D721Med (cell line): Measurements from ENCODE around the gene KCTD21.

ENCODE experiments used
- DNase-seq: peaks from one replicate; pipeline ENCODE4 v3.0.0; 2011; ENCODE audit warnings: low spot score; ENCODE audit not compliant: insufficient read length
- FAIRE-seq: peaks from 2 replicates; lab custom pipeline; 2011; peaks lifted over from hg19 to GRCh38; lab: Jason Lieb, UNC
- TF ChIP-seq, protein P1 (sequence below): IDR thresholded peaks from 2 replicates; pipeline ENCODE4 v1.5.1; 2012; ENCODE audit warnings: mild to moderate bottlenecking, control low read depth; ENCODE audit not compliant: insufficient read depth; ENCODE audit errors: missing control alignments

KCTD21 gene

DNA sequence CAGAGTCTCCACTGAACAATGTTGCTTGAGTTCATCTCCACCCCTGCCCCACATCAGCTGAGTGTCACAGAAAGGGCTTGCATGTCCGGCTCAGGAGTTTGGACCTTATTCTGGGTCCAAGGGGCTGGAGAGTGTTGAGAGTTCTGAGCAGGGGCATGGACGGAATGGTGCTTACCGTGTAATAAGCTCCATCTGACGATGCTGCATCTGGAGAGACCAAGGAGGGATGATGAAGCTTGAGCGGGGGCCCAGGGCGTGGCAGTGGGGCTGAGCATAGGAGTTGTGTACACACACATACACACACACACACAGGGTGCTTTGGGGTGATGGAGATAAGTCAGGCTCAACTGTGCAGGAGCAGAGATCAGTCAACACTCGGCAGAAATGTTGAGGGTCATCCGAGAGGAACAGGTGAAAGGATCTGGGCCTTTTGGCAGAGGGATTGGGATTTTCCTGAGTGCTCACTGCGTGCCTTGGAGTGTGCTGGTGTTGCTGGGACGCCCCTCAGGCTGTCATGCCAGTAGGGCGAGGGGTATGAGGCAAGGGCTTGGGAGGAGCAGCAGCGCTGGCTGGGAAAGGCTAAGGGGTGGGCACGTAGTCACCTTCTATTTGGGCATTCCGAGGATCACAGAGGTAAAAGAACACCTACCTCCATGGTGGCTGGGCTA, 2.6 kb upstream of the KCTD21 start:
- DNase-seq = no peak

DNA sequence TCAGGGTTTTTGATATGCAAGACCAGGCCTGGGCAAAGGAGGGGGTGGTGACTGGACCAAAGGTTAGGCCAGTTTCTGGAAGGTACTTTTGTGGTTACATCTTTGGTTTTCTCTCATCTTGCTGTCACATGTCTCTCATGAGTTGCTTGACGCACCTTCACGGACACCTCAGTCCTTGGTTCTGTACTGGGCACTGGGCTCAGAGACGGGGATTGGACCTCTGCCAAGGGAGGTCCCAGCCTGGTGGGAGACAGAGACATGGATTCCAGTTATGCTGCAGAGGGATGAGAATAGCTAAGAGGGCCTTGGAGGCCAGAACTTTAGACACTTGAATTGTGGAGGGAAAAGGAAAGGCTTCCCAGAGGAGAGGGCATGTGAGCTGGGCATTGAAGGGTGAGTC, 1.9 kb upstream of the KCTD21 start:
- FAIRE-seq (no peak), DNase-seq (no peak)
- TF ChIP-seq, protein P1, sequence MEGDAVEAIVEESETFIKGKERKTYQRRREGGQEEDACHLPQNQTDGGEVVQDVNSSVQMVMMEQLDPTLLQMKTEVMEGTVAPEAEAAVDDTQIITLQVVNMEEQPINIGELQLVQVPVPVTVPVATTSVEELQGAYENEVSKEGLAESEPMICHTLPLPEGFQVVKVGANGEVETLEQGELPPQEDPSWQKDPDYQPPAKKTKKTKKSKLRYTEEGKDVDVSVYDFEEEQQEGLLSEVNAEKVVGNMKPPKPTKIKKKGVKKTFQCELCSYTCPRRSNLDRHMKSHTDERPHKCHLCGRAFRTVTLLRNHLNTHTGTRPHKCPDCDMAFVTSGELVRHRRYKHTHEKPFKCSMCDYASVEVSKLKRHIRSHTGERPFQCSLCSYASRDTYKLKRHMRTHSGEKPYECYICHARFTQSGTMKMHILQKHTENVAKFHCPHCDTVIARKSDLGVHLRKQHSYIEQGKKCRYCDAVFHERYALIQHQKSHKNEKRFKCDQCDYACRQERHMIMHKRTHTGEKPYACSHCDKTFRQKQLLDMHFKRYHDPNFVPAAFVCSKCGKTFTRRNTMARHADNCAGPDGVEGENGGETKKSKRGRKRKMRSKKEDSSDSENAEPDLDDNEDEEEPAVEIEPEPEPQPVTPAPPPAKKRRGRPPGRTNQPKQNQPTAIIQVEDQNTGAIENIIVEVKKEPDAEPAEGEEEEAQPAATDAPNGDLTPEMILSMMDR = no peak

More for the DNA sequence above, 2.6 kb upstream of the KCTD21 start:
- TF ChIP-seq, protein P1 = no peak
- no peak for FAIRE-seq

DNA sequence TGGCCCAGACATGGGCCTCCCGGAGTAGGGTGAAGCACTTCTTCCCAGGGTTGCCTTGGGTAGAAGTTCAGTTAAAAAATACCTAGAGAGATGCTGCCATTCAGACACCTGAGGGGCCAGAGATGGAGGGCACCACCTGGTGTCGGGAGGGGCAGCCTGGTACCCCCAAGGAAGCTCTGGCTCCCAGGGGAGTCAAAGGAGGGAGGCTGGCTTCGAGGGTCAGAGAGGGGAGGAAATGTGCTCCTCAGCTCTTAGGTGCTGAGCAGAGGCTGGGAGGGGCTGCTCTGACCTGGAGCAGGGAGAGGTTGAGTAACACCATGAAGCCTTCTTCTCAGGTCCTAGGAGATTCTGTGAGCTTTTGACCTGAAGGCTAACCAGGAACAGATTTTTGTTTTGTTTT, 1.4 kb upstream of the KCTD21 start:
- DNase-seq (no peak), FAIRE-seq (no peak)
- TF ChIP-seq, protein P1 = no peak

DNA sequence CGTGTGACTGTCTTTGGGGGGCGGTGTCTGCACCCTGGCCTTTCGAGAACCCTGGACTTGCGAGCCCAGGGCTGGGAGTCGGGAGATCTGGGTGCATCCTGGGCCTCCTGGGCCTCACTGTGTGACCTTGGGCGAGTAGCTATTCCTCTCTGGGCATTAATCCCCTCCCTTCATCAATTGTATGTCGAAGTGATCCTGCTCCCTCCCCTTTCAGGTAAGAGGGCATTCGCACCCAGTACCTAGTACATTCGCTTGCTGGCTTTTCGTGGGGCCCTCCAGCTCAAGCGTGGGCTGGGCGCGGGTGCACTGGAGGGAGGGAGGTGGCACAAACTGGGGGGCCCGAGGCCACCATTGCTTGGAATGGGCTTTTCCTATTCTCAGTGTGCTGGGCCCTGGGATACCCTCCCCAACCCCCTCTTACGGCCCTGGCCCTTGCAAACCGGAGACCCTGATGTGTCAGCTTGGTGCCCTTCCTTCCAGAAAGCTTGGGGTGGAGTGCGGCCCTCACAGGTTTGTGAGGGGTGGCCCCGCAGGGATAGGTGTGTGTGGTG, 823 bp upstream of the KCTD21 start:
- TF ChIP-seq, protein P1 = no peak
- FAIRE-seq (no peak), DNase-seq (no peak)

DNA sequence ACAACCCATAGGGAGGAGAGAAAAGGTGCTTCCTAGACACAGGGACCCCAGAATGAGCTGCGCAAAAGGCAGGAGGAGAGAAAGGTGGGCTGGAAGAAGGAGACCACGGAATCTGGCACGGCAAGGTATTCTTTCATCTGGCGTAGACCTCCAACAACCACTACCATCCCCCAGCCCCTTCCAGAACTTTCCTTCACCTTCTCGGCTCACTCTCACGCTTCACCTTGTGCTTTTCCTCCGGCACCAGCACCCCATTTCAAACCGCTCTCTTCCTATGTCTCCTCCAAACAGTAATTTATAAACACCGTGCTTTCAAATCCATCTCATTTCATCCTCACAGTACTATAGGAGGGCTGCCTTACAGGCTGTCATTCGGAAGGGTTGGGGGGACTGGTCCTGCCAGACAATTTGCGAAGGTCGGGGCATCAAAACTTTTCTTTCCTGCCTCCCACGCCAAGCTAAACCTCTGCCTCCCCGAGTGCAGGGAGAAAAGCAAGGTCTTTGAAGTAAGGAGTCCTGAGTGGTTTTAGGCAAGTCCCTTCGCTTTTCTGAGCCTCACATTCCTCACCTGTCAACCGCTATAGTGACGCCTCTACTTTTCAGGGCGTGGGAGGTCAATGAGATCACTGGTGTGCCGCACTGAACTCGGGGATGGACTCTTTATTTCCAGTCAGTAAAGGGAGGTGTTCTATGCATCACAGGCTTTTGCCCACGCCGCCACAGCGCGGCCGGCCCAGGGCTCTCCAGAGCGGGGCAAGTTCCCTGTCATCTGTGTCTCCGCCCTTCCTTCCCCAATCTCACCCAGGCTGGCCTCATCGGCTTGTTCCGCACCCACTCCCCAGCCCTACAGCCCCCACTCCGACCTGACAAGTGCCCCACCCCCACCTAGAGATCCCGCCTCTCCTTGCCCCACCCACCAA, 800 bp downstream of the KCTD21 start:
- TF ChIP-seq, protein P1 = no peak
- FAIRE-seq (no peak), DNase-seq (no peak)

DNA sequence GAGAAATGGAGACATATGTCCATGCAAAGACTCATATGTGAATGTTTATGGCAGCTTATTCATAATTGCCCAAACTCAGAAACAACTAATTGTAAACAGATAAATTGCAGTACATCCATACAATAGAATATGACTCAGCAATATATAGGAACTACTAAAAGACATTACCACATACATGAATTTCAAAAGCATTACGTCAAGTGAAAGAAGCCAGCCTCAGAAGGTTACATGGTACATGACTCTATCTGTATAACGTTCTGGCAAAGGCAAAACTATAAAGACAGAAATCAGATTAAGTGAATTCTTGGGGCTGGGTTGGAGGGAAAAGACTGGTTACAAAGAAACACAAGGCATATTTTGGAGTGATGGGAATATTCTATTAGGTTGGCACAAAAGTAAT, 7.2 kb downstream of the KCTD21 start:
- TF ChIP-seq, protein P1 = no peak
- FAIRE-seq = no peak
- DNase-seq = no peak
